Measurements from ENCODE around the gene IFIT1. TPM values are rescaled to one million over a fixed set of nuclear protein-coding genes. Genes with fewer than 3 reads are reported as not detected.
A peak's percentile ranks its signal among the peaks of the same experiment; 100 is the strongest.

Gene IFIT1
- total and polyA plus RNA-seq, 9 of the 15 experiments (the other 6 are each of a cell fraction or from before 2014, with no cell fraction given), result 0.03 to 0.40 (median 0.18) TPM

DNA sequence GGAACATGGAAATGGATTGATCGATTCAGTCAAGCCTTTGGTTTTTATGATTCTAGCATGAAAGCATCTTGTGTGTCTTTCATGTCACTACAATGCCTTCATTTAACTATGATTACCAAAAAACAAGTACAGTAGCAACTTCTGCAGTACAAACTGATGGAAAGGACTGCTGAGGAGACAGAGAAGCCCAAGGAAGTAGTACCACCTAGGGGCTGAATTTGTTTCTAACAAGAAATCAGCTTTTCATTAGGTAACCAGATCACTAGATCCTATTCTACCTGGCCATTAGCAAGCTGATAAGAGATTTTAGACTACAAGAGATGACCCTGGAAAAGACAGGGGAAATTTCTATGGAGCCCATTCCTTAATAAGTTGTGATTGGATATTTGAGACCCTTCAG is 3.2 kb upstream of the IFIT1 start:
- no peaks in the 10 kb centered on the region for H3K27me3 ChIP-seq (ENCODE audit: control insufficient read depth in 2 of 2, insufficient read depth in 2 of 2, low read length in 2 of 2)
- no peak for TF ChIP-seq TBP (optimal IDR thresholded peaks at IDR 0.05; ENCODE audit: low read depth, low read length)
- TF ChIP-seq, protein P1, sequence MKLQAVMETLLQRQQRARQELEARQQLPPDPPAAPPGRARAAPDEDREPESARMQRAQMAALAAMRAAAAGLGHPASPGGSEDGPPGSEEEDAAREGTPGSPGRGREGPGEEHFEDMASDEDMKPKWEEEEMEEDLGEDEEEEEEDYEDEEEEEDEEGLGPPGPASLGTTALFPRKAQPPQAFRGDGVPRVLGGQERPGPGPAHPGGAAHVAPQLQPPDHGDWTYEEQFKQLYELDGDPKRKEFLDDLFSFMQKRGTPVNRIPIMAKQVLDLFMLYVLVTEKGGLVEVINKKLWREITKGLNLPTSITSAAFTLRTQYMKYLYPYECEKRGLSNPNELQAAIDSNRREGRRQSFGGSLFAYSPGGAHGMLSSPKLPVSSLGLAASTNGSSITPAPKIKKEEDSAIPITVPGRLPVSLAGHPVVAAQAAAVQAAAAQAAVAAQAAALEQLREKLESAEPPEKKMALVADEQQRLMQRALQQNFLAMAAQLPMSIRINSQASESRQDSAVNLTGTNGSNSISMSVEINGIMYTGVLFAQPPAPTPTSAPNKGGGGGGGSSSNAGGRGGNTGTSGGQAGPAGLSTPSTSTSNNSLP (IDR thresholded peaks at IDR 0.05; ENCODE audit: borderline replicate concordance, low read depth, low read length), result 0 out of 2 replicates have a peak, but pooled peaks have one; percentile 12
- no peak for TF ChIP-seq MEIS2 (IDR thresholded peaks at IDR 0.05; ENCODE audit: partially characterized antibody)
- no peak for TF ChIP-seq CSDE1 (IDR thresholded peaks at IDR 0.05)
- TF ChIP-seq, protein P2, sequence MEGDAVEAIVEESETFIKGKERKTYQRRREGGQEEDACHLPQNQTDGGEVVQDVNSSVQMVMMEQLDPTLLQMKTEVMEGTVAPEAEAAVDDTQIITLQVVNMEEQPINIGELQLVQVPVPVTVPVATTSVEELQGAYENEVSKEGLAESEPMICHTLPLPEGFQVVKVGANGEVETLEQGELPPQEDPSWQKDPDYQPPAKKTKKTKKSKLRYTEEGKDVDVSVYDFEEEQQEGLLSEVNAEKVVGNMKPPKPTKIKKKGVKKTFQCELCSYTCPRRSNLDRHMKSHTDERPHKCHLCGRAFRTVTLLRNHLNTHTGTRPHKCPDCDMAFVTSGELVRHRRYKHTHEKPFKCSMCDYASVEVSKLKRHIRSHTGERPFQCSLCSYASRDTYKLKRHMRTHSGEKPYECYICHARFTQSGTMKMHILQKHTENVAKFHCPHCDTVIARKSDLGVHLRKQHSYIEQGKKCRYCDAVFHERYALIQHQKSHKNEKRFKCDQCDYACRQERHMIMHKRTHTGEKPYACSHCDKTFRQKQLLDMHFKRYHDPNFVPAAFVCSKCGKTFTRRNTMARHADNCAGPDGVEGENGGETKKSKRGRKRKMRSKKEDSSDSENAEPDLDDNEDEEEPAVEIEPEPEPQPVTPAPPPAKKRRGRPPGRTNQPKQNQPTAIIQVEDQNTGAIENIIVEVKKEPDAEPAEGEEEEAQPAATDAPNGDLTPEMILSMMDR (IDR thresholded peaks at IDR 0.05 in 2 of 3, conservative IDR thresholded peaks at IDR 0.05 in 1 of 3; ENCODE audit: insufficient read depth in 2 of 3, low read depth in 1 of 3, low read length in 3 of 3), result peak in 2 of 3 experiments; percentile 30 to 58; a peak in 2 of 6 replicates
- TF ChIP-seq RAD21 (CRISPR knock-in tag; conservative IDR thresholded peaks at IDR 0.05 in 1 of 2, IDR thresholded peaks at IDR 0.05 in 1 of 2), result peak; percentile 68 to 82
- TF ChIP-seq HEY1 (CRISPR knock-in tag; IDR thresholded peaks at IDR 0.05; ENCODE audit: borderline replicate concordance), result no peak
- no peak for TF ChIP-seq SREBF2 (CRISPR knock-in tag; IDR thresholded peaks at IDR 0.05)
- TF ChIP-seq, protein P3, sequence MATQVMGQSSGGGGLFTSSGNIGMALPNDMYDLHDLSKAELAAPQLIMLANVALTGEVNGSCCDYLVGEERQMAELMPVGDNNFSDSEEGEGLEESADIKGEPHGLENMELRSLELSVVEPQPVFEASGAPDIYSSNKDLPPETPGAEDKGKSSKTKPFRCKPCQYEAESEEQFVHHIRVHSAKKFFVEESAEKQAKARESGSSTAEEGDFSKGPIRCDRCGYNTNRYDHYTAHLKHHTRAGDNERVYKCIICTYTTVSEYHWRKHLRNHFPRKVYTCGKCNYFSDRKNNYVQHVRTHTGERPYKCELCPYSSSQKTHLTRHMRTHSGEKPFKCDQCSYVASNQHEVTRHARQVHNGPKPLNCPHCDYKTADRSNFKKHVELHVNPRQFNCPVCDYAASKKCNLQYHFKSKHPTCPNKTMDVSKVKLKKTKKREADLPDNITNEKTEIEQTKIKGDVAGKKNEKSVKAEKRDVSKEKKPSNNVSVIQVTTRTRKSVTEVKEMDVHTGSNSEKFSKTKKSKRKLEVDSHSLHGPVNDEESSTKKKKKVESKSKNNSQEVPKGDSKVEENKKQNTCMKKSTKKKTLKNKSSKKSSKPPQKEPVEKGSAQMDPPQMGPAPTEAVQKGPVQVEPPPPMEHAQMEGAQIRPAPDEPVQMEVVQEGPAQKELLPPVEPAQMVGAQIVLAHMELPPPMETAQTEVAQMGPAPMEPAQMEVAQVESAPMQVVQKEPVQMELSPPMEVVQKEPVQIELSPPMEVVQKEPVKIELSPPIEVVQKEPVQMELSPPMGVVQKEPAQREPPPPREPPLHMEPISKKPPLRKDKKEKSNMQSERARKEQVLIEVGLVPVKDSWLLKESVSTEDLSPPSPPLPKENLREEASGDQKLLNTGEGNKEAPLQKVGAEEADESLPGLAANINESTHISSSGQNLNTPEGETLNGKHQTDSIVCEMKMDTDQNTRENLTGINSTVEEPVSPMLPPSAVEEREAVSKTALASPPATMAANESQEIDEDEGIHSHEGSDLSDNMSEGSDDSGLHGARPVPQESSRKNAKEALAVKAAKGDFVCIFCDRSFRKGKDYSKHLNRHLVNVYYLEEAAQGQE (IDR thresholded peaks at IDR 0.05; ENCODE audit: borderline replicate concordance), result peak; percentile 39; the same call in 1 of the 2 replicates
- TF ChIP-seq, protein P3 (CRISPR knock-in tag; IDR thresholded peaks at IDR 0.05; ENCODE audit: low read depth), result no peak
- POLR2A ChIA-PET, result no interaction called here
- H3K4me1 ChIP-seq (replicated peaks in 1 of 2; ENCODE audit: control insufficient read depth in 2 of 2, insufficient read depth in 2 of 2, low read length in 2 of 2), result peaks cover 0 to 8% of the 10 kb centered on the region in 2 experiments; a peak in 3 of 5 replicates
- in situ Hi-C loops (cut with MboI) (no loop called here), intact Hi-C loops (cut with micrococcal nuclease) (loop anchor here (1.0 kb wide), 1 partner anchor 96 kb away; no protein-coding TSS in a partner anchor)
- no peak for FAIRE-seq
- no peak overlapping the region for H2AFZ ChIP-seq (ENCODE audit: low read depth, low read length)
- H3K79me2 ChIP-seq (ENCODE audit: control insufficient read depth, insufficient read depth, low read length), result no peaks in the 10 kb centered on the region
- no peaks in the 10 kb centered on the region for H4K20me1 ChIP-seq (replicated peaks; ENCODE audit: control insufficient read depth, insufficient read depth, low read length)
- 36% methylated on average over 1 of the region's 1 CpG for WGBS (ENCODE audit: insufficient coverage, low coverage, missing lambda C conversion rate)
- H3K27ac ChIP-seq (ENCODE audit: extremely low read depth, low read depth, low read length), result no peak overlapping the region
- no peak overlapping the region for H3K4me2 ChIP-seq (ENCODE audit: insufficient read depth, low read length)
- no peaks in the 10 kb centered on the region for H3K9me1 ChIP-seq (ENCODE audit: control insufficient read depth, insufficient read depth, low read length)
- ATAC-seq, result peak; percentile 59; the same call in 2 of the 3 replicates
- H3K4me3 ChIP-seq, result no peak overlapping the region
- BruUV-seq (replicated peaks), result no TSS peak
- no peak overlapping the region for H3K9ac ChIP-seq (ENCODE audit: insufficient read depth in 1 of 2, low read depth in 2 of 2, low read length in 2 of 2)
- CTCF ChIA-PET (ENCODE audit: low intra/inter-chr PET ratio), result interaction anchor here (1.0 kb wide), 1 partner anchor 172 kb away, joined by 5 read pairs; no protein-coding TSS in a partner anchor
- no peaks in the 10 kb centered on the region for H3K9me3 ChIP-seq (replicated peaks; ENCODE audit: control insufficient read depth, insufficient read depth, low read depth, low read length)
- DNase-seq (ENCODE audit: extremely low read depth in 1 of 4, low spot score in 3 of 4), result peak in 1 of 4 experiments; percentile 29
- H3K36me3 ChIP-seq (ENCODE audit: control insufficient read depth, insufficient read depth, low read length), result no peaks in the 10 kb centered on the region
